GM12878 (cell line): Measurements from ENCODE around the gene SPTBN1.

Source experiments
- EZH2 ChIP-seq: IDR thresholded peaks from 2 replicates; pipeline ENCODE4 v1.6.1; 2012; ENCODE audit warnings: low read depth, mild to moderate bottlenecking, control low read depth, inconsistent platforms, low read length, borderline replicate concordance; ENCODE audit not compliant: control insufficient read depth
- KAT2A ChIP-seq: conservative IDR thresholded peaks from 2 replicates; pipeline ENCODE4 v1.6.1; 2011; ENCODE audit warnings: low read depth, low read length; ENCODE audit not compliant: control insufficient read depth
- NFXL1 ChIP-seq: fragments of 450-650 bp; IDR thresholded peaks from 2 replicates; pipeline ENCODE4 v1.6.1; 2017; ENCODE audit warnings: antibody characterized with exemption, mild to moderate bottlenecking, borderline replicate concordance
- POLR2A ChIP-seq: IDR thresholded peaks from 2 replicates; pipeline ENCODE4 v1.6.1; 2011; ENCODE audit warnings: low read depth, mild to moderate bottlenecking, low read length
- TAF1 ChIP-seq: IDR thresholded peaks from 2 replicates; pipeline ENCODE4 v1.6.1; 2011; ENCODE audit warnings: mild to moderate bottlenecking, low read depth, low read length, borderline replicate concordance
- TCF7 ChIP-seq: IDR thresholded peaks from 2 replicates; pipeline ENCODE4 v1.6.1; 2014; ENCODE audit warnings: antibody characterized with exemption, borderline replicate concordance

DNA sequence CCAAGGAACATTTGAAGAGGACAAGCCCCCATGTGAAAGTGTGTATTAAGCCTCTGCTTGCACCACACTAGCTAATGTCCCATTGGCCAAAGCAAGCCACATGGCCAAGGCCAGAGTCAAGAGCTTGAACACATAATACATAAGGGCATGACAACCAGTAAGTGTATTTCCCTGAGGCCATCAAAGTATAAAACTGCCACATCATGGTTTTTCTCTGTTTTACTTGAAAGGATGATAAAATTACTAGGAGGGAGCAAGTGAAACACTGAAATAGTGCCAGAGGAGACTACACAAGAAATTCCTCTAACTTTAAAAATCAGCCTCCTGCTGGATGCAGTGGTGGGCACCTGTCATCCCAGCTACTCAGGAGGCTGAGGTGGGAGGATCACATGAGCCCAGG is 236.4 kb downstream of the SPTBN1 start:
- TF ChIP-seq EZH2 (no peak), POLR2A (no peak), TCF7 (no peak), KAT2A (no peak), NFXL1 (no peak), TAF1 (no peak)
